ENCODE results near the gene HDAC4.

Gene HDAC4

GRCh38 chr2:239133945-239134570 is 266.8 kb downstream of the HDAC4 start:
- no peak for DNase-seq

- DNase-seq: no peak
These were observed 268.0 kb downstream of the HDAC4 start for GRCh38 chr2:239132786-239133185.

GRCh38 chr2:239132156-239132709 is 268.6 kb downstream of the HDAC4 start:
- DNase-seq: no peak

- DNase-seq: no peak
These were observed 269.3 kb downstream of the HDAC4 start for GRCh38 chr2:239131521-239131920.

GRCh38 chr2:239130786-239131325 is 270.0 kb downstream of the HDAC4 start:
- no peak for DNase-seq

- no peak for DNase-seq
These were observed 270.8 kb downstream of the HDAC4 start for GRCh38 chr2:239130041-239130440.

- DNase-seq: no peak
These were observed 271.5 kb downstream of the HDAC4 start for GRCh38 chr2:239129147-239129920.

- no peak for DNase-seq
These were observed 272.1 kb downstream of the HDAC4 start for GRCh38 chr2:239128706-239129105.

- no peak for DNase-seq
These were observed 273.3 kb downstream of the HDAC4 start for GRCh38 chr2:239127513-239127912.

- DNase-seq: no peak
These were observed 274.8 kb downstream of the HDAC4 start for GRCh38 chr2:239125726-239126675.

GRCh38 chr2:239124152-239124899 is 276.5 kb downstream of the HDAC4 start:
- no peak for DNase-seq

- DNase-seq: no peak
These were observed 278.3 kb downstream of the HDAC4 start for GRCh38 chr2:239122421-239123110.

GRCh38 chr2:239121600-239122012 is 279.2 kb downstream of the HDAC4 start:
- no peak for DNase-seq

GRCh38 chr2:239120664-239121063 is 280.2 kb downstream of the HDAC4 start:
- no peak for DNase-seq

- DNase-seq: no peak
These were observed 281.3 kb downstream of the HDAC4 start for GRCh38 chr2:239119346-239120126.

GRCh38 chr2:239118675-239119211 is 282.1 kb downstream of the HDAC4 start:
- DNase-seq: peak in 1 of 2 donors; percentile 16

- no peak for DNase-seq
These were observed 282.6 kb downstream of the HDAC4 start for GRCh38 chr2:239118264-239118663.

- no peak for DNase-seq
These were observed 283.0 kb downstream of the HDAC4 start for GRCh38 chr2:239117831-239118230.

GRCh38 chr2:239116456-239117246 is 284.2 kb downstream of the HDAC4 start:
- no peak for DNase-seq
